Panc1 (cell line): ENCODE results near the gene SULT1C3. TPM values are rescaled to one million over a fixed set of nuclear protein-coding genes. Genes with fewer than 3 reads are reported as not detected.

Experiments used
- ATAC-seq: fragments of 200-7000 bp; cut with Tn5 transposase; 2 replicates; pipeline ENCODE4 v1.9.1; 2020; ENCODE audit warnings: mild to moderate bottlenecking, moderate library complexity
- BruUV-seq: library from RNA; stranded (reverse); fragments of 400-500 nt; replicated peaks from 2 replicates; lab custom pipeline; 2021; lab: Mats Ljungman, UMichigan
- CTCF ChIA-PET: fragments of 300-600 bp; sonication (Branson Sonifier 250); formaldehyde crosslinking; loops from one replicate; lab custom pipeline; 2022; ENCODE audit warnings: antibody characterized with exemption; lab: Charles Lee
- POLR2A ChIA-PET: fragments of 300-600 bp; sonication (Branson Sonifier 250); formaldehyde crosslinking; loops from one replicate; lab custom pipeline; 2022; ENCODE audit warnings: antibody characterized with exemption; lab: Charles Lee
- DNase-seq: peaks from one replicate; pipeline ENCODE4 v3.0.0-alpha.2; 2010; ENCODE audit warnings: low read depth, low spot score
- H3K27ac ChIP-seq: 2 replicates; pipeline ENCODE4 v1.5.1; 2011; ENCODE audit warnings: mild to moderate bottlenecking, low read length, inconsistent platforms
- H3K27me3 ChIP-seq: fragments of 200-500 bp; sonication (Bioruptor generic); 2 replicates; pipeline ENCODE4 v1.6.0; 2014; ENCODE audit warnings: low read length, inconsistent platforms; ENCODE audit not compliant: control insufficient read depth, insufficient read depth
- H3K36me3 ChIP-seq: fragments of 200-500 bp; sonication (Bioruptor generic); 2 replicates; pipeline ENCODE4 v1.5.1; 2014; ENCODE audit warnings: inconsistent platforms, mild to moderate bottlenecking, low read length, moderate library complexity; ENCODE audit not compliant: control insufficient read depth, insufficient read depth
- H3K4me1 ChIP-seq: 2 replicates; pipeline ENCODE4 v1.5.1; 2011; ENCODE audit warnings: inconsistent platforms, mild to moderate bottlenecking, low read length, moderate library complexity; ENCODE audit not compliant: control insufficient read depth, insufficient read depth
- H3K4me3 ChIP-seq, 2 experiments: 2 replicates each; pipeline ENCODE4 v1.5.1; 2011 to 2012; ENCODE audit warnings: low read depth in 2 of 2, low read length in 2 of 2, mild to moderate bottlenecking in 2 of 2, inconsistent platforms in 1 of 2, moderate library complexity in 1 of 2
- H3K9me3 ChIP-seq: fragments of 200-500 bp; sonication (Bioruptor generic); 2 replicates; pipeline ENCODE4 v1.5.1; 2014; ENCODE audit warnings: low read depth, mild to moderate bottlenecking, inconsistent platforms, low read length, moderate library complexity; ENCODE audit not compliant: control insufficient read depth, insufficient read depth
- CTCF ChIP-seq: fragments of 450-650 bp; IDR thresholded peaks from 2 replicates; pipeline ENCODE4 v1.5.1; 2017; ENCODE audit warnings: mild to moderate bottlenecking
- POLR2AphosphoS5 ChIP-seq: IDR thresholded peaks from 2 replicates; pipeline ENCODE4 v1.6.1; 2012; ENCODE audit warnings: mild to moderate bottlenecking, low read depth, low read length, moderate library complexity
- SIN3A ChIP-seq: IDR thresholded peaks from 2 replicates; pipeline ENCODE4 v1.6.1; 2012; ENCODE audit warnings: low read depth, mild to moderate bottlenecking, low read length, moderate library complexity, borderline replicate concordance; ENCODE audit not compliant: insufficient read depth
- TCF7L2 ChIP-seq: IDR thresholded peaks from 2 replicates; pipeline ENCODE4 v1.6.1; 2011; ENCODE audit warnings: mild to moderate bottlenecking, low read depth, low read length, inconsistent platforms
- in situ Hi-C: cut with HindIII; loops from 2 replicates; pipeline ENCODE4 v1.10.0; 2016; ENCODE audit warnings: low sequenced_read_pairs, low pct_unique_long_range_greater_than_20kb
- intact Hi-C: fragments of 100-400 bp; cut with micrococcal nuclease; formaldehyde crosslinking; loops from one replicate; pipeline ENCODE4 v1.10.0; 2022; ENCODE audit not compliant: unreplicated experiment
- total RNA-seq: library from RNA; stranded (reverse); gene quantifications from one replicate; pipeline ENCODE4 v1.2.1, GENCODE V29; 2021; ENCODE audit not compliant: unreplicated experiment
- TF ChIP-seq, protein P1 (sequence below), 2 experiments: IDR thresholded peaks; 2 replicates each; pipeline ENCODE4 v1.6.1; 2011 to 2012; ENCODE audit warnings: low read depth in 2 of 2, control low read depth in 1 of 2, low read length in 1 of 2, mild to moderate bottlenecking in 1 of 2, moderate library complexity in 1 of 2; ENCODE audit not compliant: insufficient read depth in 1 of 2

SULT1C3 gene
- total RNA-seq, 1 experiment from 2014 or later: not detected

DNA sequence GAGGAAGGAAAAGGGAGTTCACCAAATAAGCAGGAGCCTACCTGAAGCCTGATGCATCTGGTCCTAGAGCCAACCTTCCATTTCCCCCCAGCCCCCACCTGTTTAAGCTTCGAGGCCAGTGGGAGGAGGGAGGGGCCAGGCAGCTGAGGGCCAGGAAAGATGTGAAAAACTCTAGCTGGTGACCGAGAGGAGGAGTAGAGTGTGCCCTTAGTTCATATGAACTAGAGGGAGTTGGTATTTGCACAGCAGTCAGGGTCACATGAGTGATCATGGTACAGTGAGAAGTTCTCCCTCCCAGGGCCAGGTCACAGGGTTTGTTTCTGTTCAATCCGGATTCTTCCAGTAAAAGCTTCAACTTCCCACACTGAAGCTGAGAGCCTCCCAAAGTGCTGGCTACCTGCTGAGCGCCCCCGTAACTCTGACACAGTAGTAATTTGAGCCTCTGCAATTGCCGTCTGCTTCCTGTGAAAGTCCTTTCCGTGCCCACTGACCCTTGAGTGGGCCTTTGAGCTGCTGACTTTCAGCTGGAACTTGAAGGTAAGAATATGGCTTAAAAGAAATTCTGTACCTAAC, 48.9 kb downstream of the SULT1C3 start, which contains the start of gene SULT1C2:
SULT1C2 (plus strand) TSS at position 362 of the 573 bp plus-strand sequence. CDS start 4,773 bp downstream, outside the sequence.
- in situ Hi-C loops: no loop called here

DNA sequence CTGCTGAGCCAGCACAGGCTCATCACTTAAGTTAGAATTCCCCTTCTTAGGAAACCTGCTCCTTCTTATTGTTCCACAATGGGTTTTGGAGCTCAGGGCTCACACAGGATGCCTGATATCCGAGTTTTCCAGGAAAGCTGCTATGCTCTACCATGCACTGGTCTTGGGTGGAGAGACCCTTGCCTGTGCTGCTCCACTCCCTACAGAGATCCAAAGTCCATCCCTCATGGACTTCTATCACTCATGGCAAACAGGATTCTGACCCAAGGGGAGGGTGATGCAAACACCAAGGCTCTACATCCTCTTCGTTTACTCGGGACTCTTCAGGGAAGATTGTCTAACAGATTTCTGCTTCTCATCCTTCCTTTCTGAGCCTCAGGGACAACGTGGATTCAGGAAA, 54.1 kb downstream of the SULT1C3 start:
- ChIA-PET POLR2A (no interaction called here), CTCF (no interaction called here)
- no peak overlapping the region for H3K27ac ChIP-seq
- H3K4me1 ChIP-seq: no peaks in the 10 kb centered on the region
- in situ Hi-C loops (no loop called here), intact Hi-C loops (no loop called here)
- H3K36me3 ChIP-seq: no peaks in the 10 kb centered on the region
- TF ChIP-seq, protein P1, sequence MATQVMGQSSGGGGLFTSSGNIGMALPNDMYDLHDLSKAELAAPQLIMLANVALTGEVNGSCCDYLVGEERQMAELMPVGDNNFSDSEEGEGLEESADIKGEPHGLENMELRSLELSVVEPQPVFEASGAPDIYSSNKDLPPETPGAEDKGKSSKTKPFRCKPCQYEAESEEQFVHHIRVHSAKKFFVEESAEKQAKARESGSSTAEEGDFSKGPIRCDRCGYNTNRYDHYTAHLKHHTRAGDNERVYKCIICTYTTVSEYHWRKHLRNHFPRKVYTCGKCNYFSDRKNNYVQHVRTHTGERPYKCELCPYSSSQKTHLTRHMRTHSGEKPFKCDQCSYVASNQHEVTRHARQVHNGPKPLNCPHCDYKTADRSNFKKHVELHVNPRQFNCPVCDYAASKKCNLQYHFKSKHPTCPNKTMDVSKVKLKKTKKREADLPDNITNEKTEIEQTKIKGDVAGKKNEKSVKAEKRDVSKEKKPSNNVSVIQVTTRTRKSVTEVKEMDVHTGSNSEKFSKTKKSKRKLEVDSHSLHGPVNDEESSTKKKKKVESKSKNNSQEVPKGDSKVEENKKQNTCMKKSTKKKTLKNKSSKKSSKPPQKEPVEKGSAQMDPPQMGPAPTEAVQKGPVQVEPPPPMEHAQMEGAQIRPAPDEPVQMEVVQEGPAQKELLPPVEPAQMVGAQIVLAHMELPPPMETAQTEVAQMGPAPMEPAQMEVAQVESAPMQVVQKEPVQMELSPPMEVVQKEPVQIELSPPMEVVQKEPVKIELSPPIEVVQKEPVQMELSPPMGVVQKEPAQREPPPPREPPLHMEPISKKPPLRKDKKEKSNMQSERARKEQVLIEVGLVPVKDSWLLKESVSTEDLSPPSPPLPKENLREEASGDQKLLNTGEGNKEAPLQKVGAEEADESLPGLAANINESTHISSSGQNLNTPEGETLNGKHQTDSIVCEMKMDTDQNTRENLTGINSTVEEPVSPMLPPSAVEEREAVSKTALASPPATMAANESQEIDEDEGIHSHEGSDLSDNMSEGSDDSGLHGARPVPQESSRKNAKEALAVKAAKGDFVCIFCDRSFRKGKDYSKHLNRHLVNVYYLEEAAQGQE (IDR thresholded peaks at IDR 0.05; ENCODE audit: insufficient read depth in 1 of 2, low read depth in 2 of 2, low read length in 1 of 2): no peak
- TF ChIP-seq SIN3A (no peak), CTCF (no peak), TCF7L2 (no peak), POLR2AphosphoS5 (no peak)
- no peak for DNase-seq
- H3K4me3 ChIP-seq: no peak overlapping the region
- no TSS peak for BruUV-seq
- H3K9me3 ChIP-seq: no peaks in the 10 kb centered on the region
- ATAC-seq: no peak
- no peaks in the 10 kb centered on the region for H3K27me3 ChIP-seq

More for the DNA sequence above, 48.9 kb downstream of the SULT1C3 start, which contains the start of gene SULT1C2:
- BruUV-seq: no TSS peak
- intact Hi-C loops: no loop called here
- H3K4me3 ChIP-seq: 0 out of 4 replicates have a peak within 1 kb of the TSS, but pooled peaks of 1 of the 2 experiments have one; percentile 1
- ATAC-seq: 0 out of 2 replicates have a peak, but pooled peaks have one; percentile 53
- no peaks in the 10 kb centered on the region for H3K36me3 ChIP-seq
- no peak for DNase-seq
- POLR2A ChIA-PET: no interaction called here
- H3K27ac ChIP-seq: no peak within 1 kb of the TSS
- TF ChIP-seq, protein P1 (IDR thresholded peaks at IDR 0.05; ENCODE audit: insufficient read depth in 1 of 2, low read depth in 2 of 2, low read length in 1 of 2): no peak
- no peak for TF ChIP-seq TCF7L2
- TF ChIP-seq POLR2AphosphoS5: no peak
- TF ChIP-seq CTCF: no peak
- H3K27me3 ChIP-seq: no peaks in the 10 kb centered on the region; the same call in 1 of the 2 replicates
- CTCF ChIA-PET: no interaction called here
- H3K4me1 ChIP-seq: no peaks in the 10 kb centered on the region
- no peaks in the 10 kb centered on the region for H3K9me3 ChIP-seq
